Activated CD8-positive, alpha-beta memory T cell treated with anti-CD3 and anti-CD28 coated beads for 1 hour (primary cell): ENCODE data around the gene TPSD1.
"Not testable (repeated sequence)": the region's sequence is repeated elsewhere in the genome, so short reads cannot be mapped to it uniquely, and the experiment has no call there.

ENCODE experiments used
- DNase-seq, 2 donors: peaks; one replicate each; pipeline ENCODE4 v3.0.0-alpha.2; 2020; ENCODE audit warnings: low read depth in 1 of 2; ENCODE audit errors: extremely low read depth in 1 of 2

The TPSD1 gene

DNA sequence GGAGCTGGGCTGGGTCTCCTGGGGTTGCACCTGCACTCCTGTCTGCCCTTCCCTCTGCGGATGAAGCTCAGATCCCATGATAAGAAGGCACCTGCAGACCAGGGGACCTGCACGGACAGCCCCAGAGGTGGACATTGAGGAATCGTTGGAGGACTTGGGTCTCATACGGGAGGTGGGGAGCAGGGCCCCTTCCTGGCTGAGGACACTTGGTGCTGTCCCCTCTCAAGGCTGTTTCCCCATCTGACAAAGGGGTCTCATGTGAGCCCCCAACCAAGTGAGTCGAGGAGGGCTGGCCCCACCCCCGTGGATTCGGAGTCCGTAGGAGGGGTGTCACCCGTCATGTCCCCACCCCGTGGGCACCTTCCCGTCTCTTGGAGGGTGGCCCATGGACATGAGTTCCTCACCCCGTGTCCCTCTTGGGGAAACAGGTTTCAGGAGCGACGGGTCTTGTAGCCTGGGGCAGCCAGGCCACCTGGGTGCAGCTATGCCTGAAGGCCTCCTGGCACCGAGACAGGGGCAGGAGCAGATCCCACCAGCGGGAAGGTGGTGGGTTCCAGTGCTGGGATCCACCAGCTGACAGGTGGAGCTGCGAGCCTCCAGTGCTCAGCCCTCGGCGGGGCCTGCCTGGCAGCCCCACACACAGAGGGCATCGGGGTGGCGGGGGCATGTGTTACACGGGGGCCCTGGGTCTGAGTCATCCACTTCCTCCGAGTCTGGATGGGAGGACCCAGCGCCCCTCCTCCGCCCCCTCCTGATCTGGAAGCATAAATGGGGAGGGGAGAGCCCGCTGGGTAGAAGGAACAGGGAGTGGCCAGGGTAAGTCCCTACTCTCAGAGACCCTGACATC, at the start of gene TPSD1:
TPSD1 (plus strand) TSS at position 794 of the 847 bp plus-strand sequence. CDS start 212 bp downstream, outside the sequence.
- DNase-seq = not testable (repeated sequence)

DNA sequence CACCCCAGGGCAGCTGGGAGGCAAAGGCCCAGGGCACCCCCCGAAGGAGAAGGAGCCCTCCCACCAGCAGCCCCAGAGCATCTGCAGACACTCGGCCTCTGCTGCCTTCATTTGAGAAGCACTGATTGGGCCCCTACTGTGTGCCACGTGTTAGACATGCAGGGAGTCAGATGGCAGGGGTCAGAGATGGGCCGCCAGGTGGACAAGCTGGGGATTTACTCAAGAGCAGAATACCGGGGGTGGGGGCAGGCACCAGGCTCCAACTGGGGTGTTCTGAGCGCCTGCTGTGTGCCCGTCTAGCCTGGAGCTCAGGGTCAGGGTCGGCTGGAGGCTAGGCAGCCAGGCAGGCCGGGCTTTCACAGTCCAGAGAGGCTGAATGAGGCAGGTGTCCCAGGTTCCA, 49.5 kb upstream of the TPSD1 start:
- no peak for DNase-seq

DNA sequence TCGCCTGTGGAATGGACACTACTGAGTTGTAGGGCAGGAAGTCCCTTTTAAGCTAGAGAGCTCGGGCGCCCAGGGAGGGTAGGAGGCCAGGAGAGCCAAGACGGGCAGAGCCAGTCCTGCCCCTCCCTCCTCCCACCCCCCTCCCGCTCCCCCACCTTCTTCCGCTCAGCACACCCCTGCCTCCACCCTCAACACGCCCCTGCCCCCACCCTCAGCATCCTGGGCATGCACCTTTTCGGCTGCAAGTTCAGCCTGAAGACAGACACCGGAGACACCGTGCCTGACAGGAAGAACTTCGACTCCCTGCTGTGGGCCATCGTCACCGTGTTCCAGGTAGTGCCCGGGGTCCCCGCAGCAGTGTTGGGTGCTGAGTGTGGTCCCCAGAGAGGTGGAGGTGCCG, 49.1 kb upstream of the TPSD1 start:
- no peak for DNase-seq

DNA sequence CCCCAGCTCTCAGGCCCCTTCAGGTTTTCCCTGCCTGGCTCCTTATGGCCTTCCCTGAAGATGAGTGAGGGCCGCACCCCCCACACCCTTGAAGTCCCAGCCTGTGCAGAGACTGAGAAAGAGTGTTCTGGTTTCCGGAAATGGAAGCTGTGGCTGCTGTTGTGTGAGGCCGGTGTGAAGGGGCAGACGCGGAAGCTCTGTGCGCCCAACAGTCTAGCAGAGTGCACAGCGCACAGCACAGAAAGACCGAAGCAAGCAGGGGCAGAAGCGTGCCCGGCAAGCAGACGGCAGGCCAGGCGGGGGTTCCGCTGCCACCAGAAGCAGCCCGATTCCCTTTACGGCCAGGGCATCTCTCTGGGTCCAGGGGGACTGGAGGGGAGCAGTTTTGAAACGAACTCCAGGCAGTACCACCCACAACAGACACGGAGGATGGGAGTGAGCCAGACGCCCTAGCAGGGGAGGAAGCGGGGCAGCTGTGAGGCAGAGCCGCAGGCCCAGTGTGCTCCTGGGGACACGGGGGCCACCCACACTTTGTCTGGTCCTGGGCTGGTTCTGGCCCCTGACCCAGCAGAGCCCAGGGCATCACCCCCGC, 47.5 kb upstream of the TPSD1 start:
- DNase-seq = no peak

DNA sequence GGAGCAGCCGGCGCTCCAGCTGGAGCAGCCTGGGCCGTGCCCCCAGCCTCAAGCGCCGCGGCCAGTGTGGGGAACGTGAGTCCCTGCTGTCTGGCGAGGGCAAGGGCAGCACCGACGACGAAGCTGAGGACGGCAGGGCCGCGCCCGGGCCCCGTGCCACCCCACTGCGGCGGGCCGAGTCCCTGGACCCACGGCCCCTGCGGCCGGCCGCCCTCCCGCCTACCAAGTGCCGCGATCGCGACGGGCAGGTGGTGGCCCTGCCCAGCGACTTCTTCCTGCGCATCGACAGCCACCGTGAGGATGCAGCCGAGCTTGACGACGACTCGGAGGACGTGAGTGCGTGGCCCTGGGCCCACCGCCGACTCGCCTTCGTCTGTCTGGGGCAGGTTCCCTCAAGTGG, 46.8 kb upstream of the TPSD1 start:
- no peak for DNase-seq

DNA sequence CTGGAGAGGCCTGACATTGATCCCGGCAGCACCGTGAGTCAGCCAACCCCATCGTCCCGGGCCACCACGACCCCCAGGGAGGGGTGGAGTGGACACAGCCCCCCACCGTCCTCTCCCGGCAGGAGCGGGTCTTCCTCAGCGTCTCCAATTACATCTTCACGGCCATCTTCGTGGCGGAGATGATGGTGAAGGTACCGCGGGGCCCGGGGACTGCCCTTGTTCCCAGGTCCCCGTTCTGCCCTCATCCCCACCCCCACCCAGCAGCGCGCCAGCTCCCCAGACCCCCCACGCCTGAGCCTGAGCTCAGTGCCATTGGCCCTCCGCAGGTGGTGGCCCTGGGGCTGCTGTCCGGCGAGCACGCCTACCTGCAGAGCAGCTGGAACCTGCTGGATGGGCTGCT, 45.4 kb upstream of the TPSD1 start:
- DNase-seq = no peak

DNA sequence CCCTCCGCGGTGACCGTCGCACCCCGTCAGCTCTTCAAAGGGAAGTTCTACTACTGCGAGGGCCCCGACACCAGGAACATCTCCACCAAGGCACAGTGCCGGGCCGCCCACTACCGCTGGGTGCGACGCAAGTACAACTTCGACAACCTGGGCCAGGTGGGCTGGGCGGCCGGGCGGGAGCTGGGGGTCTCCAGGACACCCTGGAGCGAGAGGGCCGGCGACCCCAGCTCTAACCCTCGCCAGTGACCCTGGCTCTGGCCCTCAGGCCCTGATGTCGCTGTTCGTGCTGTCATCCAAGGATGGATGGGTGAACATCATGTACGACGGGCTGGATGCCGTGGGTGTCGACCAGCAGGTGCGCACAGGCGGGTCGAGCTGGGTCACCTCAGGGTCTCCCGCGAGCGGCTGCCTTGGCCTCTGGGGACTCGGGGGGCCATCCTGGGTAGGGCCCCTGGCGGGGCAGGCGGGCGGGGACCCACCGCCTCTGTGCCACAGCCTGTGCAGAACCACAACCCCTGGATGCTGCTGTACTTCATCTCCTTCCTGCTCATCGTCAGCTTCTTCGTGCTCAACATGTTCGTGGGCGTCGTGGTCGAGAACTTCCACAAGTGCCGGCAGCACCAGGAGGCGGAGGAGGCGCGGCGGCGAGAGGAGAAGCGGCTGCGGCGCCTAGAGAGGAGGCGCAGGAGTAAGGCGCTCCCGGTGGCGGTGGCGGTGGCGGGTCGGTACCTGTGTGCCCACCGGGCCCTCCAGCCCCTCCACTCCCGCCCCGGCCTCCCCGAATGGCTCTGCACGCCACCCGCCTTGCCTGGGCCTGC, 44.2 kb upstream of the TPSD1 start:
- no peak for DNase-seq

DNA sequence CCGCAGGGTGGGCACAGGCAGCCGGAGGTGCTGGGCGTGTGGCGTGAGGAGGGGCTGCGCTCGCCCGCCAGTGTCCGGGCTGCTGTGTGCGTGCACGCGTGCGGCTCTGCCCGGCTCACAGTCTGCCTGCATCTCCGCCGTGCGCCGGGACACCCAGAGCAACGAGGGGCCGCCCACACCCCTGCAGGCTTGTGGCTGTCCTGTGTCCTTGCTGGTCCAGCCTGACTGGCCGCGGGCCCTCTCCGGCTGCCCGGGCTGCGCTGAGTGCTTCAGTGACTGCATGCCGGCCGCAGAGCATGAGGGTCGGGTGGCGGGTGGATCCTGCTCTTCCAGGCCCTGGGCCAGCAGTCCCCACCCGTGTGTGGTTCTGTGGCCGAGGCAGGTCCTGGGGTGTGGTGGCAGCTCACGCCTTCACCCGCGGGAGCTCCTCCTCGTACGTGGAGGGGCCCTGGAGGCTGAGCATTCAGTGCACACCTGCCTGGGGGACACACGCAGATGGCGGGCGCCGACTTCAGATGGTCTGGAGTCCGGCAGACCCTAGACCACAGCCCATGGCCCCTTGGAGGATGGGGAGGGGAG, 43.2 kb upstream of the TPSD1 start:
- DNase-seq = no peak

DNA sequence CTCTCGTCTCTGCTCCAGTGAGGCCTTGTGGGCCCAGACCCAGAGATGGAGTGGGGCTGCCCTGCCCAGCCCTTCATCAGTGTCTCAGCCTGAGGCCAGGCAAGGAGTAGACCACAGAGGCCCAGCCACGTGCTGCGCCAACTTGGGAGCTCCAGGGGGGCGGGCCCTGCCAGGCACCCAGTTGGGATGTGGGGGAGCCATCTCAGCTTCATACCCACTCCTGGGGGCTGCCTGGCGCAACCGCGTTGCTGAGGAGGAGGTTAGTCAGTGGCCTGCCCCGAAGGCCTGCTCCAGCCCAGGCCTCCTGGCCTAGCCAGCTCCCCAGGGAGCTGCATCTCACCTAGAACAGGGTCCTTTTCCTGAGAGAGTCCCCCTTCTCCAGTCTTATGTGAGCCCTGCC, 42.6 kb upstream of the TPSD1 start:
- no peak for DNase-seq

DNA sequence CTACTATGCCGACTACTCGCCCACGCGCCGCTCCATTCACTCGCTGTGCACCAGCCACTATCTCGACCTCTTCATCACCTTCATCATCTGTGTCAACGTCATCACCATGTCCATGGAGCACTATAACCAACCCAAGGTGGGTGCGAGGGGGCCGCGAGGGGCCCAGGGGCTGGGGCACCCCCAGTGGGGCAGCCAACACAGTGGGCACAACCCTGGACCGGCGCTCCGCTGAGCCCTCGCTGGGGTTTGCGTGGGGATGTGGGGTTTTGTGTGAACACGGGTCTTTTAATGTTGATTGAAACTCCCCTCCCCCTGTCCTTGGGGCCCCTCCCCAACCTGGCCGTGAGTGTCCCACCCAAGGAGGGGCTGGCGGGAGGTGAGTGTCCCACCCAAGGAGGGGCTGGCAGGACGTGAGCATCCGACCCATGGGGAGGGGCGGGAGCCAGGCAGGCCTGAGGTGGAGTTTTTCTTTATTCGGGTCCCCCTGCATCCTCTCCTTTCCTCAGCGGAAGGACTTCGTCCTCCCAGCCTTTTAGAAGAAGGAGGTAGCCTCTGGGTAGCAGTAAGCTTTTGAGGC, 42.0 kb upstream of the TPSD1 start:
- DNase-seq = no peak

DNA sequence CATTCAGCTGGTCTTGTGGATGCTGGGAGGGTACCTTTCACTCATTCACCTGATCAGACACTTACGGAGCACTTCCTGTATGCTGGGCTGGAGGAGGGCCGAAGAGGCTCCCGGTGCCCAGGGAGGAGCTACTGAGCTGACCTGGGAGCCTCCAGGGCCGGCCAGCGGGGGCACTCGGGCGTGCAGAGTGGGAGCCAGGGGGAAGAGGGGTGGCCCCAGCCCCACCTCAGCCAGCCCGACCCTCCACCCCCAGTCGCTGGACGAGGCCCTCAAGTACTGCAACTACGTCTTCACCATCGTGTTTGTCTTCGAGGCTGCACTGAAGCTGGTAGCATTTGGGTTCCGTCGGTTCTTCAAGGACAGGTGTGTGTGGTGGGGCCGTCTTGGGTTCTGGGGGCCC, 41.1 kb upstream of the TPSD1 start:
- no peak for DNase-seq

DNA sequence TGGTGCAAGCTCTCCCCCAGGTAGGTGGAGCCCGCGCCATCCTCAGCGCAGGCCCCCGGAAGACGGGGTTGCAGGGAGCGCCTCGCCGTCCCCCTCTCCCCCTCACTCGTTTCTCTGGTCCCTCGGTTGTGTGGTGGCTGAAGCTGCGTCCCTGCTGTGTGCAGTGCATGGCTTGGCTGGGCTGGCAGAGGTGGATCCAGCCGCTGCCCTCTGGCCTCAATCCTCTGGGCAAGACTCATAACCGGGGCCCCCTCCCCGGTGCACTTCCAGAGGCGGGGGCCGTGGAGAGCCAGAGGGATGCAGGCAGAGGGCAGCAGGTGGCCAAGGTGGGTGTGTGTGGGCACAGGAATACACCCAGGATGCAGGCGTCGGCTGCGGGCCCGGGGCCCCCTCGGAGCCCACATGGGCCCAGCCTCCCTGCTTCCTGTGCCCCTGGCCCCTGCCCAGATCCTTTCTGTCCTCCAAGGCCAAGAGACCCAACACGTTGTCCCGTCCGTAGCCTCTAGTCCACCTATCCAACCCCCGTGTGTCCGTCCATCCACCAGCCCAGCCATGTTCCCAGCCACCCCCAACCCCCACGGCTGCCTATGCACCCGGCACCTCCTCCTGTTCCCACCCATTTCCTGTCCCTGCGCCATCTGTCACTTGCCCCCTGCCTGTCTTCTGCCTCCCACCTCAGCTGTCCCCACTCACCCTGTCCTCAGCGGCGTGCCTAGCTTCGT, 40.1 kb upstream of the TPSD1 start:
- DNase-seq = no peak

DNA sequence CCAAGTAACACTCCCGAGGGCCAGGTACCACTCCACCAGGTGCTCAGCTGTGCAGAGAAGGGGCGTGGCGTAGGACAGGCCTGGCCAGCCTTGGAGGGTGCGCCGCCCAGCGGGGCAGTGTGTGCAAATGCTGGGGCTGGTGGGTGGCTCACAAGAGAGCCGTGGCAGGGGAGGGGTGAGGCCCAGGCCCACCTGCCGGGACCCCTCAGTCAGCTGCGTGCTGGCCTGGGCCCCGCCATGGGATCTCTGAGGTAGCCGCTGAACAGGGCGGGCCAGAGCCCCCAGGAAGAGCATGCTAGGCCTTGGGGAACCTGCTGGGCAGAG, 39.6 kb upstream of the TPSD1 start:
- DNase-seq = no peak

DNA sequence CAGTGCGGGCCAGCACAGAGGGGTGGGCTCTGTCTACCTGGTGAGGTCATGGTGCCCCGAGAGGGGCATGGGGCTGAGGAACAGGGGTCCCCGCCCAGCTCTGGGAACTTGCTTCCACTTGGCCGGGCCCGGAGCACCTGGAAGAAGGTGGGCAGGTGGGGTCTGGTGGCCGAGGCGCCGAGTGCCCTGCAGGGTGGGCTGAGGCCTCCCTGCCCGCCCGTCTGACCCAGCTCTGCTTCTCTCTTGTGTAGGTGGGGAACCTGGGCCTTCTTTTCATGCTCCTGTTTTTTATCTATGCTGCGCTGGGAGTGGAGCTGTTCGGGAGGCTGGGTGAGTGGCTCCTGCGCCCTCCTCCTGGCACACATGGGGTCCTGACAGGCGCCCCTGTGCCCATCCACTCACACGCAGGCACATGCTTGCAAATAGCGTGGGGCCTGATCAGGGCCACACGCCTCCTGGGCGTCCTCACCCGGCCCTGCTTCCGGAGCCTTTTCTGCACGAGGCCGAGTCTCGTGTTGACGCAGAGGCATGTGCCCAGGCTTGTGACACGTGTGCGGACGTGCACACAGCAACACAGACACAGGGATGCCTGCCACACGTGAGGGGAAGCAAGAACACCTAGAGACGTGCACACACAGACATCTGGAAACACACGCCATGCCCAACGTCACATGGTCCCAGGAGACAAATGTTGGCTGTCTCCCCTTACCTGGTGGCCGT, 39.0 kb upstream of the TPSD1 start:
- DNase-seq = no peak

DNA sequence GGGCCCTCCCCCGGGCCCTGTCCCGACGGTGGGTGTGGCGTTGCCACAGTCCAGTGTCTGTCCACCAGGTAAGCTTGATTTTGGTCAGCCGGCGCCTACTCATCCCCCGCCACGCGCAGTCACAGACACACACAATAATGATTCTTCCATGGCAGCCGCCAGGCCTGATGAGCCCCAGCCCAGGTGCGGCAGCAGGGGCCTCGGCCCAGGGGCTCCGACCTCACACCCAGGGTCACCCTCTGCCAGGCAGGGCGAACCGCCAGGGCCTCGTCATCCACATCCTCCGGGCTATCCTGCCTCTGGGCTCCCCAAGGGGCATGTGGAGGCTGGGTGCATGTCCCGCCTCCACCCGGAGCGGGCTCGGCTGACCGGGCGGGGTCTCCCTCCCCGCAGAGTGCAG, 38.3 kb upstream of the TPSD1 start:
- DNase-seq = no peak

DNA sequence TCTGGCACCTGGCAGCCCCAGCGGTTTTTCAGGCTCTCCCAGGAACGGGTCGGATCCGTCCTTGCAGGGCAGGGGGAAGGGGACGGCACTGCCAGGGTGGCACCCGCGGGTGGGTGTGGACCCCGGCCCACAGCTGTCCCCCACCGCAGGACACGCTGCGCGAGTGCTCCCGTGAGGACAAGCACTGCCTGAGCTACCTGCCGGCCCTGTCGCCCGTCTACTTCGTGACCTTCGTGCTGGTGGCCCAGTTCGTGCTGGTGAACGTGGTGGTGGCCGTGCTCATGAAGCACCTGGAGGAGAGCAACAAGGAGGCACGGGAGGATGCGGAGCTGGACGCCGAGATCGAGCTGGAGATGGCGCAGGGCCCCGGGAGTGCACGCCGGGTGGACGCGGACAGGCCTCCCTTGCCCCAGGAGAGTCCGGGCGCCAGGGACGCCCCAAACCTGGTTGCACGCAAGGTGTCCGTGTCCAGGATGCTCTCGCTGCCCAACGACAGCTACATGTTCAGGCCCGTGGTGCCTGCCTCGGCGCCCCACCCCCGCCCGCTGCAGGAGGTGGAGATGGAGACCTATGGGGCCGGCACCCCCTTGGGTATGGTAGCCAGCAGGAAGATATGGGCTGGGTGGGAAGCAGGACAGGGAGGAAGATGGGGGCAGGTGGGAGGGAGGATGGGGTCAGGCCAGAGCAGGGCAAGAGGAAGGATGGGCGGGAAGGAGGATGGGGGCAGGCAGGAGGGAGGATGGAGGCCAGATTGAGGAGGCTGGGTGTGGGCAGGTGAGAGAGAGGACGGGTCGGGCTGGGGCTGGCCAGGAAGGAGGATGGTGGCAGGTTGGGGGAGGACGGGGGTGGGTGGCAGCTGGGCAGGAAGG, 37.6 kb upstream of the TPSD1 start:
- DNase-seq = no peak

DNA sequence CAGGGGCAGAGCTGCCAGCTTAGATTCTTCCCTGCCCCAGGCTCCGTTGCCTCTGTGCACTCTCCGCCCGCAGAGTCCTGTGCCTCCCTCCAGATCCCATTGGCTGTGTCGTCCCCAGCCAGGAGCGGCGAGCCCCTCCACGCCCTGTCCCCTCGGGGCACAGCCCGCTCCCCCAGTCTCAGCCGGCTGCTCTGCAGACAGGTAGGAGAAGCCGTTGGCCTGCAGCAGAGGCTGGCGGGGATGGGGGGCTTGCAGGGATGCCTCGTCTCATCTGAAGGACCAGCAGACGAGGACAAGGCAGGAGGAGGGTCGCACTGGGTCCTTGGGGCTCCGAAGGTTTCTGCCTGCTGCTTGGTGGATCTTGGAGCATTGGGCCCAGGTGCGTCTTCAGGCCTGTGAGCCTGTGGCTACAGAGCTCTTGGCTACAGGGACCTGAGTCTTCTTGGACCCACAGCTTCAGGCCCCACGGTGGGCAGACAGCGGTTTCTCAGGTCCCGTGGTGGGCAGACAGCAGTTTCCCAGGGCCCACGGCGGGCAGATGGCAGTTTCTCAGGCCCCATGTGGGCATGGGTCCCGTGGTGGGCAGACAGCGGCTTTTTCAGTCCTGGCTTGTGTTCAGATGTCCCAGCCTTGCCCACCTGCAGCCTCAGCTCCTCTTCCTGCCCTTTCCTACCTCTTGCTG, 36.8 kb upstream of the TPSD1 start:
- no peak for DNase-seq

DNA sequence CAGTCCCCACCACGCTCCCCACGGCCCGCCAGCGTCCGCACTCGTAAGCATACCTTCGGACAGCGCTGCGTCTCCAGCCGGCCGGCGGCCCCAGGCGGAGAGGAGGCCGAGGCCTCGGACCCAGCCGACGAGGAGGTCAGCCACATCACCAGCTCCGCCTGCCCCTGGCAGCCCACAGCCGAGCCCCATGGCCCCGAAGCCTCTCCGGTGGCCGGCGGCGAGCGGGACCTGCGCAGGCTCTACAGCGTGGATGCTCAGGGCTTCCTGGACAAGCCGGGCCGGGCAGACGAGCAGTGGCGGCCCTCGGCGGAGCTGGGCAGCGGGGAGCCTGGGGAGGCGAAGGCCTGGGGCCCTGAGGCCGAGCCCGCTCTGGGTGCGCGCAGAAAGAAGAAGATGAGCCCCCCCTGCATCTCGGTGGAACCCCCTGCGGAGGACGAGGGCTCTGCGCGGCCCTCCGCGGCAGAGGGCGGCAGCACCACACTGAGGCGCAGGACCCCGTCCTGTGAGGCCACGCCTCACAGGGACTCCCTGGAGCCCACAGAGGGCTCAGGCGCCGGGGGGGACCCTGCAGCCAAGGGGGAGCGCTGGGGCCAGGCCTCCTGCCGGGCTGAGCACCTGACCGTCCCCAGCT, 35.7 kb upstream of the TPSD1 start:
- no peak for DNase-seq
